T-helper 2 cell treated with Interferon-gamma antibody and Interleukin-4, amounts not matched to agents 5 μg/mL and 100 μg/mL, for 36 hours (primary cell): Measurements from ENCODE around the gene DESI2.

ENCODE experiments used
- DNase-seq: peaks from one replicate; pipeline ENCODE4 v3.0.0; 2021; ENCODE audit warnings: low spot score
- H3K27ac Mint-ChIP-seq: one replicate; pipeline ENCODE4 v1.8.0; 2021; ENCODE audit warnings: mild to moderate bottlenecking, mixed read lengths
- H3K27me3 Mint-ChIP-seq: one replicate; pipeline ENCODE4 v1.8.0; 2021; ENCODE audit warnings: low read depth, mixed read lengths
- H3K36me3 Mint-ChIP-seq: one replicate; pipeline ENCODE4 v1.8.0; 2021; ENCODE audit warnings: low read depth, mixed read lengths
- H3K4me1 Mint-ChIP-seq: one replicate; pipeline ENCODE4 v1.8.0; 2021; ENCODE audit warnings: low read depth, mixed read lengths
- H3K4me3 Mint-ChIP-seq: one replicate; pipeline ENCODE4 v1.8.0; 2022; ENCODE audit warnings: mild to moderate bottlenecking, moderate library complexity, mixed read lengths
- H3K9me3 Mint-ChIP-seq: one replicate; pipeline ENCODE4 v1.8.0; 2021; ENCODE audit warnings: mixed read lengths

Gene DESI2

DNA sequence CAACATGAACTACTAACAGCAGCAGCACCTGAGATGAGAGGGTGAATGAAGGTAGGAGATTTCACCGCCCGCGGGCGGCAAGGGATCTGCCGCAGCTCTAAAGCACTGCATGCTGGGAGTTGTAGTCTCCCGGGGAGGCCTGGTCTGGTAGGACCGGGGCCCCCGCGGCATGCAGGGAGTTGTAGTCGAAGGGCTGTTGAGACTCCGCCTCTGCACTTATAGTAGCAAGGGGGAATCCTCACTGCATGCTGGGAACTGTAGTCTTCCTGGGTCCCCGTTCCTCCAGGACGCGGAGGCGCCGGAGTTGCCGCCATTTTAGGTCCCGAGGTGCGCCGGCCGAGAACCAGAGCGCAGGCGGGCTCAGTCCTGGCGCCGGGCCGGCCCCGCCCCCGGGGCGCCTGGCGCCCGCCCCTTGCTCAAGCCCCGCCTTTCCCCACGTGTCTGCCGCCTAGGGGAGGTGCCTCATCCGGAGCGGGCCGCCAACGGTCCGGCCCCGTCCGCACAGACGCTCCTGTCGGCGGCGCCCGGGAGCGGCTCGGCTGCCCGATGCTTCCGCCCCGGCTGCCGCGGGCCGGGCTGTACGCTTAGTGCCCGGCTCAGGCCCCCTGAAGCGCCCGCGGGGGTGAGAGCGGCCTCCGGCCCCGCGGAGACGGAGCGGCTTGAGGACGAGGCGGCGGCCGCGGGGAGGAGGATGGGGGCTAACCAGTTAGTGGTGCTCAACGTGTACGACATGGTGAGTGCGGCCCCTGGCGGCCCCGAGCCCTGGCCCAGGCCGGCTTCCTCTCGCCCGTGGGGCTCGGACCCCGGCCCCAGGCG lies at the start of gene DESI2:
Gene DESI2 (plus strand): TSS at position 504 of the 816 bp plus-strand sequence. CDS start 188 bp downstream, at position 692.
- H3K36me3 Mint-ChIP-seq, result peaks cover 15% of the 10 kb centered on the region
- DNase-seq, result peak; percentile 98
- H3K4me1 Mint-ChIP-seq, result peaks cover 17% of the 10 kb centered on the region
- H3K4me3 Mint-ChIP-seq, result peak within 1 kb of the TSS; percentile 85
- H3K27me3 Mint-ChIP-seq, result peaks cover 4% of the 10 kb centered on the region
- H3K27ac Mint-ChIP-seq, result peak within 1 kb of the TSS; percentile 70
- H3K9me3 Mint-ChIP-seq, result no peaks in the 10 kb centered on the region

DNA sequence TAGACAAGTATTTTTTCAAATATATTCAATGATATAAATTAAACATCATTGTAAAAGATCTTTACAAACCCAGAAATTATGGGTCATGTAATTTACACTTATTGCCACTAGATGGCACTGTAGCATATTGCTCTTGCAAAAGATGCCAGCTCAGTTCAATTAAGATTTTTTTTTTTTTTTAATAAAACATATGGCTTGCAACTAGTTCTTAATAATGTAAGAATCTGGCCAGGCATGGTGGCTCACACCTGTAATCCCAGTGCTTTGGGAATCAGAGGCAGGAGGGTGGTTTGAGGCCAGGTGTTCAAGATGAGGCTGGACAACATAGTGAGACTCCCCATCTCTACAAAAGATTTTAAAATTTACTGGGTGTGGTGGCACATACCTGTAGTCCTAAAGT lies 49.4 kb upstream of the DESI2 start:
- no peak for DNase-seq
- Mint-ChIP-seq H3K4me1 (peaks cover 12% of the 10 kb centered on the region), H3K36me3 (no peaks in the 10 kb centered on the region)

DNA sequence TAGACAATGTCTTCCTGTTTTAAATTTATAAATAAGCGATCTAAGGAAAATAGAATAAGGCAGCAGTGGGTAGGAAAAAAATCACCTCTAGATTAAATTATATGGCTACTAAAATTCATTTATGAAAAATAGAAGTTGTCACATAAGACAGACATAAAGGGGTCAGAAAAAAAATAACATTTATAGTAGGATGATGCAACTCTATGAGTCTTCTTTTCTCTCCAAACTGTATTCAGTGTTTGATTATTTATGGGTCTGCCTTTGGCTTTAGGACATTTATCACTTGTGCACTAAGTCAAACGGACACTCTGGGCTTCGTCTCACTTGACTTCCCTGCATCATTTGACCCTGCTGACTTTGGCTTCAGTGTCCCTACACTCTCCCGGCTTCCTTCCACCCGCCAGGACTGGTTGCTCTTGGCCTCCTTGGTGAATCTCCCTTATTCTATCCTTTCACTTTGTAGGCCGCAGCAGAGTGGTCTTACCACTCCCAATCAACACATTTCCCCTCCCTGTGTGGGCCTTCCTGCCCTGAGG lies 47.0 kb upstream of the DESI2 start:
- Mint-ChIP-seq H3K4me1 (no peaks in the 10 kb centered on the region), H3K36me3 (no peaks in the 10 kb centered on the region), H3K9me3 (no peaks in the 10 kb centered on the region), H3K4me3 (no peak overlapping the region), H3K27me3 (no peaks in the 10 kb centered on the region), H3K27ac (no peak overlapping the region)
- DNase-seq, result no peak

More for the DNA sequence above, 49.4 kb upstream of the DESI2 start:
- no peak overlapping the region for H3K4me3 Mint-ChIP-seq
- H3K9me3 Mint-ChIP-seq, result no peaks in the 10 kb centered on the region
- no peak overlapping the region for H3K27ac Mint-ChIP-seq
- H3K27me3 Mint-ChIP-seq, result no peaks in the 10 kb centered on the region

DNA sequence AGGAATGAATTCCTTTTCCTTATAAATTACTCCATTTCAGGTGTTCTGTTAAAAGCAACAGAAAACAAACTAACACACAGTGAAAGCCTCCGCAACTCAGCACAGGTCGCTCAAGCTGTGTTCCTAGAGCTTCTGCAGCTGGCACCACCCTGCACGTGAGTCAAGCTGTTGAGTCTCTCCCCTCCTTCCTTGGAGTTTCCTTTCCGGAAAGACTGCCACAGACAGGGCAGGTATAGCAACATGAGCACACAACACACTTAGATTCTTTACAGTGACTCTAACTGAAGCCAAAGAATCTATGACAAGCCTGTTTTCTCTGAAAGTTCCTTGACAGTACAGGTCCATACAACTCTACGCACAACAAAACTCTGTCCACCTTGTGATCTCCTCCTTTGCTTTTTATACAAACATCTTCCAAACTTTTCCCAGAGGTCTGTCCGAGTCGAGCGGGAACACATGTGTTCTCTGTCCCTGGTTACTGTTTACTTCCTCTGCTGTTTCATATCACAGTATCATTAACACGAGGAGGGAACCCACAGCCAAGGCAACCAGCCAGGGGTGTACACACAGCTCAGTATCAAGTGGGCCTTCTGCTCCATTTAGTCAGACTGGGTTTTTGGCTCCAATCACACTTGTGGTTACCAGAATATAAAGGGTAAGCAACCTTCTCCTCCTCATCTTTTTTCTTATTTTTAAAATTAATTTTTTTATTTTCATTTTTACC lies 38.7 kb upstream of the DESI2 start:
- DNase-seq, result no peak
- Mint-ChIP-seq H3K4me1 (peaks cover 2% of the 10 kb centered on the region), H3K9me3 (no peaks in the 10 kb centered on the region), H3K36me3 (no peaks in the 10 kb centered on the region), H3K27me3 (no peaks in the 10 kb centered on the region), H3K4me3 (no peak overlapping the region), H3K27ac (no peak overlapping the region)

DNA sequence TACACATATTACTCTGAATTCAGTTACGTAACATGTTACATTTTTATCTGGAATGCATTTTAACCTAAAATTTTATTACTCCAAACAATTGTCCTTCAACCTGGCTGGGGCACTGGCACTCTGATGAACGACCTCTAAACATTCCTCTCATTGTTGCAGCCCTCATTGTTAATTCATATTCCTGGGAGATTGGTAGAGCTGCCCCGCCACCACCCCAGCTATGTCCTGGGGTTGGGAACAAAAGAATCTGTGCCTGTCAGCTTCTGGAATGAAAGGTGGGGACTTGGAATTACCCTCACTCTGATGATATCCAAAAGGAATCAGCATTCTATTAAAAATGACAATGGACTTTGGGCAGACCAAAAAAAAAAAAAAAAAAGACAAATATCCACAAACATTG lies 38.0 kb upstream of the DESI2 start:
- Mint-ChIP-seq H3K27me3 (no peaks in the 10 kb centered on the region), H3K27ac (no peak overlapping the region), H3K36me3 (no peaks in the 10 kb centered on the region), H3K4me3 (no peak overlapping the region), H3K9me3 (no peaks in the 10 kb centered on the region), H3K4me1 (peaks cover 2% of the 10 kb centered on the region)
- no peak for DNase-seq

DNA sequence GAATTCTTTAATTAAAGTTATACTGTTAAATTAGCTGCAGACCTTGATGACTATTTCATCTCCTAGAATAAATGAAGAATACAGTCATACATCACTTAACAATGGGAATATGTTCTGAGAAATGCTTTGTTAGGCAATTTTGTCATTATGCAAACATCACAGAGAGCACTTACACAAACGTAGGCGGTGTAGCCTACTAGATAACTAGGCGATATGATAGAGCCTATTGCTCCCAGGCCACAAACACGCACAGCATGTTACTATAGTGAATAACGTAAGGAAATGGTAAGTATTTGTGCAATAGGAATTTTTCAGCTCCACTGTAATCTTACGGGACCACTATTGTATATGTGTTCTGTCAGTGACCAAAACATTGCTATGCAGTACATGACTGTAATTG lies 37.6 kb upstream of the DESI2 start:
- peaks cover 2% of the 10 kb centered on the region for H3K4me1 Mint-ChIP-seq
- H3K27me3 Mint-ChIP-seq, result no peaks in the 10 kb centered on the region
- H3K36me3 Mint-ChIP-seq, result no peaks in the 10 kb centered on the region
- no peak overlapping the region for H3K4me3 Mint-ChIP-seq
- no peaks in the 10 kb centered on the region for H3K9me3 Mint-ChIP-seq
- DNase-seq, result no peak
- no peak overlapping the region for H3K27ac Mint-ChIP-seq

DNA sequence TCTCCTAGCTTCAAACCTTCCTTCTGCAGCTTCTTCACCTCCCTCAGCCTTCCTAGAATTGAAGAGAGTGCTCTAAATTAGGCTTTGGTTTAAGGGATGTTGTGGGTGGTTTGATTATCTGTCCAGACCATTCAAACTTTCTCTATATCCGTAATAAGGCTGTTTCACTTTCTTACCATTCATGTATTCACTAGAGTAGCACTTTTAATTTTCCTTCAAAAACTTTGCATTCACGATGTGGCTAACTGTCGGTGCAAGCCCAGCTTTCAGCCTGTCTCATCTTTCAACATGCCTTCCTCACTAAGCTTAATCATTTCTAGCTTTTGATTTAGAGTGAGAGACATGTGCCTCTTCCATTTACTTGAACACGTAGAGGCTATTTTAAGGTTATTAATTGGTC lies 26.2 kb upstream of the DESI2 start:
- Mint-ChIP-seq H3K9me3 (no peaks in the 10 kb centered on the region), H3K4me3 (no peak overlapping the region), H3K4me1 (no peaks in the 10 kb centered on the region), H3K27ac (no peak overlapping the region), H3K36me3 (no peaks in the 10 kb centered on the region), H3K27me3 (no peaks in the 10 kb centered on the region)
- no peak for DNase-seq

DNA sequence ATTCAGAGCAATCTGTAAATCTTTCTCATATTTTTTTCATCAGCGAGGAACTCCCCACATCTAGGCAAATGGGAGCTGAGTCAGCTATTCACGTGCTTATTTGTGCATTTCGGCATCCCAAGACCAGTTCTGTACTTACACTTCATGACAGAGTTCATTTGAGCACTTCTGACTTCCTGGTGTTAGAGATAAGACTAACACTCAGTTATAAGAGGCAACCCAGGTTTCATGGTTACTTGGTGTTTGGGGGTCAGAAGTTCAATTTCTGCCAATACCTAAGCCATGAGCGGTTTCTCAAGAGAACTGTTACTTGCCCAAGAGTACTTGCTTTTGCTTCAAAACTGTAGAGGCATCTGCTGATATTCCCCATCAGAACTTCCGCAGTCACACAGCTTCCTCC lies 24.1 kb upstream of the DESI2 start:
- Mint-ChIP-seq H3K4me3 (no peak overlapping the region), H3K9me3 (no peaks in the 10 kb centered on the region), H3K27me3 (no peaks in the 10 kb centered on the region), H3K36me3 (no peaks in the 10 kb centered on the region), H3K27ac (no peak overlapping the region), H3K4me1 (no peaks in the 10 kb centered on the region)
- DNase-seq, result no peak

DNA sequence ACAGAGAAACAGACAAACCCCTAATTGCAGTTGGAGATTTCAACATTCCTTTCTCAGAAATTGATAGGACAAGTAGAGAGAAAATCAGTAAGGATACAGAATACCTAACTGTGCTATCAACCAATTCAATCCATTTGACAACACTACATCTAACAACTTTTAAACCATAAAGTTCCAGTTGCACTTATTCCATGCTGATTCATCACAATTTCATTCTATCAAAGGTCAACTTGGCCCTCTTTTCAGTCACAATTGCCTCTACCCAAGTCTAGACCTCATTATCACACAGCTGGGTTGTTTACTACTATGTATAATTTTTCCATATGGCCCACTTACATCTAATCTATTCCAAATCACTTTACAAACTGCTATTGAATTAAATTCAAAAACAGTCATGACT lies 19.8 kb upstream of the DESI2 start:
- no peak for DNase-seq
- Mint-ChIP-seq H3K36me3 (no peaks in the 10 kb centered on the region), H3K27ac (no peak overlapping the region), H3K27me3 (no peaks in the 10 kb centered on the region), H3K4me3 (no peak overlapping the region), H3K4me1 (no peaks in the 10 kb centered on the region), H3K9me3 (no peaks in the 10 kb centered on the region)

DNA sequence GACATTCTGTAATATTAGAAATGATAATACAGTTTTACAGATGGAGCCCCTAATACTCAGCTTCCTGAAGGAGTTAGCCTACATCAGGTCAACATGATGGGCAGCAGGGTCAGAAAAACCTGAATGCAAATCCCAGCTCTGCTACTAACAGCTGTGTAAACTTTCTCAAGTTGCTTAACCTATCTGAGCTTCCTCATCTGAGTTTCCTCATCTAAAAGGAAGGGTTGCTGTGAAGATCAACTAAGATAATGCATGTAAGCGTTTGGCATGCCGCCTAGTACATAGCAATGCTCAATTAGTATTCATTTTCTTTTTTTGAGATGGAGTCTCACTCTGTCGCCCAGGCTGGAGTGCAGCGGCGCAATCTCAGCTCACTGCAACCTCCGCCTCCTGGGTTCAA lies 18.4 kb upstream of the DESI2 start:
- no peak overlapping the region for H3K4me3 Mint-ChIP-seq
- no peak for DNase-seq
- H3K27ac Mint-ChIP-seq, result no peak overlapping the region
- H3K9me3 Mint-ChIP-seq, result no peaks in the 10 kb centered on the region
- H3K27me3 Mint-ChIP-seq, result no peaks in the 10 kb centered on the region
- H3K4me1 Mint-ChIP-seq, result peaks cover under 1% of the 10 kb centered on the region
- no peaks in the 10 kb centered on the region for H3K36me3 Mint-ChIP-seq

DNA sequence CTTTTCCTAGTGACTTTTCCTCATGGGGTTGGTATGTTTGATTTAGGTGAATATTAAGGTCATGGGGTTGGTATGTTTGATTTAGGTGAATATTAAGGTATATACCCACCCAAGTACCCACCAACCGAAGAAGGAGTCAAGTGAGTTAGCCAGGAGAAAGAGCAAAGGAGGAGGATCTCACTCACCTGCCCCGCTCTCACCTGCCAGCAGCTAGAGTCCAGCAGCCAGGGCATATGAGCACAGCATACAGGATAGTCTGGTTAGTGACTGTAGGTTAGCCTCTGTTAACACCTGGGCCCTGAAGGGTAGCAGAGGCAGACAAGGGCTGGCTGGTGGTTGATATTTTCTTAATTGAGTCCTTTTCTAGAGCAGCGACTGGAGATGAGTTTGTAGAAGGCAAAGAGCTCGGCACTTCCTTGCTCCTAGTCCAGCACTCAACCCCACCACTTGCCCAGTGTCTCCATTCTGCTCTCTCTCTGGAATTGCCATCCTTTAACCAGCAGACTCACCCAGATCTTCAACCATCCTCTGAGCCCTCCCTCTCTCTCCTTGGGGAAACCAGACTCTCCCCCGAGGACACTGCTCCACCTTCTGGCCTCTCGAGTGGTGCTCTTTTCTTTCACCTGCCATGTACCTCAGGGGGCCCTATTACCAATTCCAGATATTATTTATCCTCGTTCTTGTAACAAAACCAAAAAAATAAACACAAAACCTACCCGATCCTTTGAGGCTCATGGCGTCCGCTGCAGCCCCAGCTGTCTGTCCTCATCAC lies 16.3 kb upstream of the DESI2 start:
- Mint-ChIP-seq H3K9me3 (no peaks in the 10 kb centered on the region), H3K27me3 (no peaks in the 10 kb centered on the region), H3K4me1 (peaks cover 4% of the 10 kb centered on the region), H3K36me3 (no peaks in the 10 kb centered on the region), H3K27ac (no peak overlapping the region), H3K4me3 (no peak overlapping the region)
- no peak for DNase-seq

DNA sequence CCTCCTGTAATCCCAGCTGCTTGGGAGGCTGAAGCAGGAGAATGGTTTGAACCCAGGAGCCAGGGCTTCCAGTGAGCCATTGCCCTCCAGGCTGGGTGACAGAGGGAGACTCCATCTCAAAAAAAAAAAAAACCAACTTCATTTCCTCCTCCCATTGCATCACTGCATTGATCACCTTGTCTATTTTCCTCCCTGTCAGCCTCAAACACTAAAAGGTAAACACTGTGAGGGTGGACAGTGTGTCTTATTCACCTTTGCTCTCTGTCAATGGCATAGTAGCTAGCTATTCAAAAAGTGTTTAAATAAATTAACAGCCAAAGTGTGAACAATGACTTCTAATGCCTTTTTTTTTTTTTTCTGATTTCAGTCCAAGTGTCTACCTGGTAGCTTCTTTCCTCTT lies 13.4 kb upstream of the DESI2 start:
- Mint-ChIP-seq H3K36me3 (no peaks in the 10 kb centered on the region), H3K27me3 (peaks cover 3% of the 10 kb centered on the region), H3K4me1 (peaks cover 4% of the 10 kb centered on the region), H3K9me3 (no peaks in the 10 kb centered on the region), H3K27ac (no peak overlapping the region), H3K4me3 (no peak overlapping the region)
- no peak for DNase-seq

DNA sequence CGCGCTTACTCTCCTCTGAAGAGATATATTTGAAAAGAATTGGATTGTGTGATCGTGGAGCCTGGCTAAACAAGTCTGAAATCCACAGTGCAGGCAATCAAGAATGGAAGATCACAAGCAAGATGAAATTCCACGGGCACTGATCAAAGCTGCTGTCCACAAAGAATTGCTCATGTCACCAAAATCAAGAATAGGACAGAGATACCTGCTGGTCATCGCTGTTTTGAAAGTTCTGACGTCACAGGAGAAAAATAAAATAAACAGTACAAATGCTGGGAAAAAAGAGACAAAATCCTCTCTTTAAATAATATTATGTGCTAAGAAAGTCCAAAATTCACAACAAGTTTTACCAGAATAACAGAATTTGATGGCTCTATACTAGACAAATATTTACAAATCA lies 12.0 kb upstream of the DESI2 start:
- H3K27me3 Mint-ChIP-seq, result peaks cover 3% of the 10 kb centered on the region
- no peaks in the 10 kb centered on the region for H3K36me3 Mint-ChIP-seq
- H3K9me3 Mint-ChIP-seq, result no peaks in the 10 kb centered on the region
- H3K4me1 Mint-ChIP-seq, result peaks cover 4% of the 10 kb centered on the region
- no peak for DNase-seq
- no peak overlapping the region for H3K4me3 Mint-ChIP-seq
- H3K27ac Mint-ChIP-seq, result no peak overlapping the region

DNA sequence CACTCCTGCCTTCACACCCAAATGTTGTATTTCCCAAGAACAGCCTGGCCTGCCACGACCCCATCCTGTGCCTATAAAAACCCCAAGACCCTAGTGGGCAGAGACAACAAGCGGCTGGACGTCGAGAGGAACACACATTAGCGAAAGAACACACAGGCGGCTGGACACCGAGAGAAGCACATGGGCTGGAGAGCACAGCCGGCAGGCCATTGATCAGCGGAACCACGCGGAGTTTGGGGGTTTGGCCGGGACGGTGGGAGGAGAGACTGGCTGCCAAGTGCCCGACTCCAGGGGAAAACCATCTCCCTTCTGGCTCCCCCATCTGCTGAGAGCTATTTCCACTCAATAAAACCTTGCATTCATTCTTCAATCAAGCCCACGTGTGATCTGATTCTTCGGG lies 10.4 kb upstream of the DESI2 start:
- Mint-ChIP-seq H3K27me3 (peaks cover 3% of the 10 kb centered on the region), H3K36me3 (no peaks in the 10 kb centered on the region), H3K9me3 (no peaks in the 10 kb centered on the region)

More for the DNA sequence above, 10.4 kb upstream of the DESI2 start:
- H3K4me1 Mint-ChIP-seq, result peaks cover 4% of the 10 kb centered on the region
- H3K27ac Mint-ChIP-seq, result no peak overlapping the region
- H3K4me3 Mint-ChIP-seq, result no peak overlapping the region
- DNase-seq, result no peak
